SW 1271 (cell line): ENCODE data around the gene PRPS1.
"Not testable (repeated sequence)": the region's sequence is repeated elsewhere in the genome, so short reads cannot be mapped to it uniquely, and the experiment has no call there.

Experiments
- DNase-seq, 2 experiments: peaks; one replicate each; lab custom pipeline; 2025; lab: John Stamatoyannopoulos, UW

Gene PRPS1

DNA sequence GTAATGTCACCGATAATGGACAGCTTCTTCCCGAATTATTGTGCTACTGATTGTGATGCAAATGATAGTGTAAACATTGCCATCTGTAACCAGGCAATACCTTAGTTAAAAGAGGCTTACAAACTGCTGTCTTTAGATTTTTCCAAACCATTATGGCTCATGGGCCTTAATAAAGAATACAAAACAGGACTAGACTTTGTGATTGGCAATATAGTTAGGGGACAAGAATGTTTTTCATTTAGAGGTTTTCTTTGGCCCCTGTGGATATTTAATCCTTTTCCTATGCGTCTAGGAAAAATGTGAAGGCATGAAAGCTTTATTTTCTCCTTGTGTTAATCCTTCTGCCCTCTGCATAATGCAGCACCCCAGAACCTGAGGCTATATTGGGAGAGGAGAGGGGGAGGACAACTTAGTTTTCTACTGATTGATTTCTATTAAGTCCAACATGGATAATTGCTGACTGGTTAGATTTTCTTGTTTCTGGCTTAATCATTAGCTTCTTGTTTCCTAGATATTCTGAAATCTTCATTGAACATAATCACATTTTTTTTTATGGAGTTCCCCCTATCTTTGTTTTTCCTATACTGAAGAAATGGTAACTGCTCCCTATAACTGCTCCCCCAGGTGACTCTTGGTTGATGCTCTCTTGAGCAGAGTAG lies 1.9 kb downstream of the PRPS1 start:
- DNase-seq, result no peak

DNA sequence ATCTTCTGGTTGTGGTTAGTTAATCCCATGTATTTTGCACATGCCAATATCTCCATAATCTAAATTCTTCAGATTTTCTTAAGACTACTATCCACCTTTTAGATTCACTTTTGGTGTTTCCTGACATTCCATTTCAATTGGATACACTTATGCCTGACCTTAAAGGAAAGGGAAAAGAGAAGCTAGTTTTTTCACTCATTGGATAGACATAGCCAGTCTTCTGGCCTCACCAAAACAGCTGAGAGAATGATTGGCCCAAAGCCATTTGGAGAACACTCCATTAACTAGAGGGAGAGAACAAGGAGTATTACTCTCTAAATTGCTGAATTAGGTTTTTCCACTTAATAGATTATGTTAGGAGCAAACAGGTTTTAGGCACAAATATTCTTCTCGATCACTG lies 4.0 kb downstream of the PRPS1 start:
- DNase-seq, result no peak

DNA sequence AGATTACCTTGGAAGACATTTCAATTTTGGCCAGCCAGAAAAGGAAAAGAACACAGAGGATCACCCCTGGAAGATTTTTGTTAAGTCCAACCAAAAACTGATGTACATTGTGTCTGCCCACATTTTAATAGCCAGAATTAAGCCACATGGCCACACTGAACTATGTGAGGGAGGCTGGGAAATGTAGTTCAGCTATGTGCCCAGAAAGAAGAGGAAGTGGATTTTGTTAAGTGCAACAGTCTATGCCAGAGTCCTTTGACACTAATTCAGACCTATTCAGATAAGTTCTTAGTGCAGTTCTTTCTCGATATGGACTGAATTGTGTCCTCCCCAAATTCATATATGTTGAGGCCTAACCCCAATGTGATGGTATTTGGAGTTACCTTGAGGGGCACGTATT lies 18.4 kb downstream of the PRPS1 start:
- no peak for DNase-seq

DNA sequence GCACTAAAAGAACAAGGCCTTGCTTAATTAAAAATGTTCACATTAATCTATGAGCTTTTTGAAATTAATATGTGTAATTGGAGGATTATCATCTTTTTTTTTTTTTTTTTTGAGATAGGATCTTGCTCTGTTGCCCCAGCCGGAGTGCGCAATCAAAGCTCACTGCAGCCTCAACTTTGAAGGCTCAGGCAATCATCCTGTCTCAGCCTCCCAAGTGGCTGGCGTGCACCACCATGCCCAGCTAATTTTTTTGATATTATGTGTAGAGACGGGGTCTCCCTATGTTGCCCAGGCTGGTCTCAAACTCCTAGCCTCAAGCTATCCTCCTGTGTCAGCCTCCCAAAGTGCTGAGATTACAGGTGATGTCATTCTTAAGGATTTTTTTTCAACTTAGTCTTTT lies 20.0 kb downstream of the PRPS1 start:
- DNase-seq, result no peak

DNA sequence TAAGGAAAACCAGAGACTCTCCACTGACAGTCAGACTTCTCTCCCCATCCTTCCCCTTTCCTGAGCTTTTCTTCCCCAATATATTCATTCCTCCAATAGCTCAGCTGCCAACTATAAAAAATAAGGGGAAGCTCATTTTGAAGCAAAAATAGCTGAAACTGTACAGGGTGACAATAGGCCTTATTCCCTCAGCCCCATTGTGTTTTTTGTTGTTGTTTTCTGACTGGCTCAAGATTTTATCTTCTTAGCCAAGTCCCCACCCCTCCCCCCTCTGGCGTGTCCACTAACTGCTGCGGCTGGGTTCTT lies 26.2 kb downstream of the PRPS1 start:
- DNase-seq, result no peak

DNA sequence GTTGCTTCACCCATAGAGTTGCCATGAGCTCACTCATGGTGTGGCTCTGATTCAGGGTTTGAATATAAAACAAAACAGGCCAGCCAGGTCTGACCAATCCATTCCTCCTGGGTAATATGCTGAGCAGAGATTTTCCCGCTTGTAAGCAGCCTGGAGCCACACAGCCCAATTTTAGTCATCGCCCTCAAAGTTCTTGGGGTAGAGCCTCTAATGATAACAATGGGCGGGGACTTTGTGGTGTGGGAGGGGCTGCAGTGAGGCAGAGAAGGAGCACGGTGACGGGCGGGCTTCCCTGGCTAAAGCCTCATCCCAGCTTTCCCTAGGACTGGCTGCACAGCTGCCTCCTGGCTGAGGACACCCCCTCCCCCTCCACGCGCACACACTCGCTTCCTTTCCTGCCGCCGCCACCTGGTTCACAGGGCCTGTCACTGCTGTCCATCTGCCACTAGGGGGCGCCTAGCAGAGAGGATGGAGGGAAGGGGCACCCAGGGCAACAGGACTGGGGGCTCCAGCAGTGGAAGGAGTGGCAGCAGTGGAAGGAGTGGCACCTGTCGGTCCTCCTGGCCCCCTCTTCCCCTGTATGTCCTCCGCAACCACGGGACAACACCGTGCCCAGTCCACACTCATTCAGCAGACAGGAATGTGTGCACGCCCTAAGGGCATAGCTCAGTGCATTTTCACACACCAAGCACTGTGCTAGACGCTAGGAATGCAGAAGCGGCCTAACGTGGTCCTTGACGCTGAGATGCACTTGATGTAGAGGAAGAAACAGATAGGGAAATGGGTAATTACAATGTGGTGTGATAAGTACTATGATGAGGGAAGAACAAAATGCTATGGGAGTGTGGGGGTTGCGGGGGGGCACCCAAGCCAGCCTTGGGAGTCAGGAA lies 26.8 kb downstream of the PRPS1 start:
- no peak for DNase-seq

DNA sequence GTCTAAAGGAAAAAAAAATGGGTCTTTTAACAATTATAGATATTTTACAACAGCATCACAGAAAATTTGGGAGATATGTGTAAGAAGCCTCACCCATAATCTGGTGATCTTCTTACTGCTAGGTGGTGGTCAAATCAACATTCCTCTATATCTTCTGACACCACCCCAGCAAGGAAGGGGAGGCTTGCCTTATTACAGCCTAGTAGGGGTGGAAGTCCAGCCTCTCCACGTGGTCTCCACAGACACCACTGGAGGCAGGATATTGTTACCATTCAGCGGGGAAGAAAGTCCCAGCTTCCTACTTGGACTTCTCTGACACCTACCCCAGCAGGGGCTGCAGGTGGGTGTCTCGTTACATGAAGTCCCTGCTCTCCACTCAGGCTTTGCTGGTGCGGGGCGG lies 28.7 kb downstream of the PRPS1 start:
- no peak for DNase-seq

DNA sequence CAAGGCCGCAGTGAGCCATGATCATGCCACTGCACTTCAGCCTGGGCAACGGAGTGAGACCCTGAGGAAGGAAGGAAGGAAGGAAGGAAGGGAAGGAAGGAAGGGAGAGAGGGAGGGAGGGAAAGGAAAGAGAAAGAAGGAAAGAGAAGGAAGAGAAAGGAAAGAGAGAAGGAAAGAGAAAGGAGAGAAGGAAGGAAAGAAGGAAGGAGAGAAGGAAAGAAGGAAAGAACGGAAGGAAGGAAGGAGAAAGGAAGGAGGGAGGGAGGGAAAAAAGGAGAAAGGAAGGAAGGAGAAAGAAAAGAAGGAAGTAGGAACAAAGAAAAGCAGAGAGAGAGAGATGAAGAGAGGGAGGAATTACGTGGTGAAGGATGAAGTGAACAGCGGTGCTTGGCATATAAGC lies 30.4 kb downstream of the PRPS1 start:
- DNase-seq, result no peak

DNA sequence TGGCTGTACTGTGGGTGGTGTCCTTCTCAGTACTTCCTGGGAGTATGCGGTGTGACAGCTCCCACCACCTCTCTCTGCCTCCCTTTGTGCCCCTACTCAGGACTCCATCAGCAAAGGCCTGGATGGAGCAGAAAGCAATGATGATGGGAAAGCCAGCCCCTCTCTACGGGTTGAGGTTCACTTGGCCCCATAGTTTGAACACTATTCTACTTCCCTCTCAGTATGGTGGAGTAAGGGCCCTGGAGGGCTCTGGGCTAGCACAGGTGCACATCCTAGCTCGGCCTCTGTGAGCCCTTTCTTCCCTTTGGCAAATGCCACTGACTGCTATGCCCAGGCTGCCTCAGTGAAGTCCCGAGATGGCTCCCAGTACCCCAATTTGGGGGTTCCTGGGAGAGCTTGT lies 31.0 kb downstream of the PRPS1 start:
- no peak for DNase-seq

DNA sequence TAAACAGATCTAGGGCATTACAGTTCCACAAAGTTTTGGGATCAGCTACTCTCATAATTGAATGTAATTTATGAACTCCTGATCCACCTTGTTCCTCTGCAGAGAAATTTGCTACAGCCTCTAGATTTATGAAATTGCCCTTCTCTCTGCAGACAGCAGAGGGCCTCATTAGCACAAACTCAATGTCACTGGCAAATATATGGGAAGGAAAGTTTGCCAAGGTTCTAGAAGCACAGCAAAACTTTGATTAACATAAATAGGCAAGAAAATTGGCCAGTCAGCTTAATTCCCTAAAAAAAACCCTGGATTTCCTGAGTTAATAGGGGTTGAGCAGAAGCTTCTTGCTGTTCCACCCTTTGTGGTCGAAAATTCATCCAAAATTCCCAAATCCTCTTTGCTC lies 31.5 kb downstream of the PRPS1 start:
- DNase-seq, result peak in 1 of 2 experiments; percentile 9

DNA sequence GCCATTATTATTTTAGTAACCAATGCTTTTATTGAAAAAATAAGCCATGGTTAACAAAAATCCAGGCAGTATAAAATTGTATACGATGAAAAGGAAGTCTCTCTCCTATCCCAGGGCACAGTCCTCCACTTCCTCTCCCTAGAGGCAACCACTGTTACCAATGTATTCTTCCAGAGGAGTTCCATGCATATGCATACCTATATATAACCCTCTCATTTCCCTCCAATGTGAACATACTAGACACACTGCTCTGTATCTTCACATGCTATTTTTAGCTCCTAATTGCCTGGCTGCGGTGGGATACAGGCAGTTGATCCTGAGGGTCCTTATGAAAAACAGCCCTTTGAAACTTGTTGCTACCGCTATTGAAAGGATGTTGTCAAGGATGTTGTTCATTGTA lies 33.8 kb downstream of the PRPS1 start:
- no peak for DNase-seq

DNA sequence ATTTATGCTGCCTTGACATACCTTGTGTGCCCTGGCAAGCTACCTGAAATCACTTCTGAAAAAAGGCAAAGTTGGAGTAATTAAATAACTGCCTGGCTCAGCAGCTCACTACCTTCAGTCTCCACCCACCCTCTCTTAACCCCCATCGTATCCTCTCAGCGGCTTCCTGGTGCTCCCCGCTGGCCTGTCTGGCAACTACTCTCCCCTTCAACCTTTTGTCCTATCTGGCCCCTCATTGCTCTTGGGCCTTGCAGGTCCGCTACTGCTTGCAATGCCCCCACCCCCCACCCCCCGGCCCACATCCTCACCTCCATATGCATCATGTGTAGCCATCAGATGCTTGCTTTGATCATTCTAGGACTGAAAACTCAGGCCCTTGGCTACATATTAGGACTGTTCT lies 34.5 kb downstream of the PRPS1 start:
- no peak for DNase-seq

DNA sequence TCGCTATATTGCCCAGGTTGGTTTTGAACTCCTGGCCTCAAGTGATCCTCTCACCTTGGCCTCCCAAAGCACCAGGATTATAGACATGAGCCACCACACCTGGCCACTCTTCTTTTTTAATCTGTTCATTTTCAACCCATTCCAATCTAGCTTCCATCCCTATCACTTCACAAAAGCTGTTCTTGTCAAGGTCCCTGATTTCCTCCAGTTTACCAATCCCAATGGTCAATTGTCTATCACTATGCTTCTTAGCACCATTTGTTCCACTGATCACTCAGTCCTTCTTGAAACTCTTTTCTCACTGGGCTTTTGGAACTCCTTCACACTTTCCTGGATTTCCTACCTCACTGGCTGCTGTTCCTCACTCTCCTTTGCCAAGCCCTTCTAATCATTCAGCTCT lies 38.6 kb downstream of the PRPS1 start:
- DNase-seq, result no peak

DNA sequence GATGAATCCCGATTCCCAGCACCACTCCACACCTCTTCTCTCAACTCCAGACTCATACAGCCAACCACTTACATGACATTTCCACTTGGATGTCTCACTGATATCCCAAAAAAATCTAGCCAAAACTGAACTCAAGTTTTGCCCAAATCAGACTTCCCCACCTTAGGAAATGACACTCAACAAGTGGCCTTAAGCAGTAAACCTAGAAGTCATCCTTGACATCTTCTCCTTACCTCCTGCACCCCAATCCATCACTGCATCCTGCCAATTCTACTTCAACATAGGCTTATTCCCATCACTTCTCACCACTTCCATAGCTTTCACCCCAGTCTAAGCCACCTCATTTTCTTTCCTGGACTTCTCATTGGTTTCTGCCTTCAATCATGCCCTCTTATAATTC lies 39.1 kb downstream of the PRPS1 start:
- DNase-seq, result no peak

DNA sequence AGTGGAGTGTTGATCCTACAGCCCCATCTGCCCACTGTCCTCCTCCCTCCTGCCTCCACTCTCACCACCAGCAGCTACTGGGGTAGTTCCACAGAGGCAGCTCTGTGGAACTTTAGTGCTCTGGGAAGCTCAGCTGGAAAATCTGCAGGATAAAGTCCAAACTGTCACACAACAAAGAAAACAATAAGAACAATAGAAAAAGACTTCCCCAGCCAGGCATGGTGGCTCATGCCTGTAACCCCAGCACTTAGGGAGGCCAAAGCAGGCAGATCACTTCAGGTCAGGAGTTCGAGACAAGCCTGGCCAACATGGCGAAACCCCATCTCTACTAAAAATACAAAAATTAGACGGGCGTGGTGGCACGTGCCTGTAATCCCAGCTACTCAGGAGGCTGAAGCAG lies 40.4 kb downstream of the PRPS1 start:
- DNase-seq, result not testable (repeated sequence)

DNA sequence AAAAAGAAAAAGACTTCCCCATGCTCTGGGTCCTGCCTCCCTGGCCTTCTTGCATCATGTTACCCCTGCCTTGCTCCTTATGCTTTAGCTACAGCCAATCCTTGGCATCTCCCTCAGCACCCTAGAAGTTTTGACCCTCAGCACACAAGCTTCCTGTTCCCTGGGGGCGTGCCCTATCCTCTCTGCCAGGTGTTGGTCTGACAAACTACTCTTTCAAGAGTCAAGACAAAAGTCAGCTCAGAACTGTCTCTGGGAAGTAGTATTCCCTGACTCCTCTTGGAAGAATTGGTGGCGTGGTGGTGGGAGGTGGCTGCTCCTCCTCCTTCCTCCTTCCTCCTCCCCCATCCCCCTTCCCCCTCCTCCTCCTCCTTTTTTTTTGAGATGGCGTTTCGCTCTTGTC lies 41.0 kb downstream of the PRPS1 start:
- DNase-seq, result no peak

DNA sequence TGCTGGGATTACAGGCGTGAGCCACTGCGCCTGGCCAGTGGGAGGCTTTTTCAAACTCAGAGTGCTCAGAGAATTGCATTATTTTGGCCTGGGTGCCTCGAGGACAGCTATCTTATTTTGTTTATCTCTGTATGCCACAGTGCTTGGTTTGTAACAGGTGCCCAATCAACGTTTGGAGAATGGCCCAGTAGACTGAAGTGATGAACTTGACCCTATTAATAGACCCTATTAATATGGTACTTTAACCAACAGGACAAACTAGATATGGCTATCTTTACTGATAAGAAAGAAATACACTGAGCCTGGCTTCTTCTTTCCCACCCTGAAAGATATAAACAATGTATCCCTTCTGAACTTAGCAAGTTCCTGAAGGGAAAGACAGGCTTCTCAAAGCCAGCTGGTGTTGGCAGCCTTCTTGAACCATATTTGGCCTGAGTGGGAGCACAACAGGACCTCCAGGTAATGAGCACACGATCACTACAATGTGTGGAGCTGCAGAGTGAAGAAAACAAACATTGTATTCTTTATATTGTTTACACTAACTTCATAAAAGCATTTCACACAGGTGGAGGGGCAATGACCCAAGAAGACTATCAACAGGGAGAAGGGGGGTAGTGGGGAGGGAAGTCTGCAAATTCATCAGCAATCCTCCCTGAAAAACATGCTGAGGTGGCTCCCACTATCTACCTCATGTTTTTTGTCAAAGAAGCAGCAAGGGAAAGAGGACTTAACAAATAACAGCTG lies 41.7 kb downstream of the PRPS1 start:
- no peak for DNase-seq

DNA sequence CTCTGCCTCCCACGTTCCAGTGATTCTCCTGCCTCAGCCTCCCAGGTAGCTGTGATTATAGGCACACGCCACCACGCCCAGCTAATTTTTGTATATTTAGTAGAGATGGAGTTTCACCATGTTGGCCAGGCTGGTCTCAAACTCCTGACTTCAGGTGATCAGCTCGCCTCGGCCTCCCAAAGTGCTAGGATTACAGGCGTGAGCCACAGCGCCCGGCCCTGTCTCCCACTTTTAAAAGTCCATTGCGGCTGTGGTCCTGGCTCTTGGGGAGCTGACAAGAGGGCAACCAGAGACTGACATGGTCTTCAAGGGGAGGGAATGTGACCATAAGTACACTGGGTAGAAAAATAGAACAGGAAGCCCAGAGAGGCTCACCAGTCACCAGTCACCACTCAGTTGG lies 42.9 kb downstream of the PRPS1 start:
- DNase-seq, result not testable (repeated sequence)

DNA sequence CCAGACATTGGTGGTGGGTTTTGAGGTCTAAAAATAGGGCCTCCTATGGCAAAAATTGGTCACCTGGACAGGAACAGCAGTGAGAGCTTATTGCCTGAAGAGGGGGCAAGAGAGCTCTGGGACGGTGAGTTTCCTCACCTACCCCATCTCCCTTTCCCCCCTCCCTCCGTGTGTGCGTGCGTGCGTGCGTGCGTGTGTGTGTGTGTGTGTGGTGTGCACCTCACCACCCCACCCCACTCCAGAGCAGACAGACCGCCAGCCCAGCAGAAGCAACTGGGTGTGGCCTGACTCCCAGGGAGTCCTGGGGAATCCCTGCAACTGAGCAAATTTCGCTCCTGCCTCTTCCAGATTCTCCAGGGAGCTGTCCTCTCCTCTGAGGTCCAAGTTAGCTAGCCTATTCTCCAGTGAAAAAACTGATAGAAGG lies 44.7 kb downstream of the PRPS1 start:
- peak in 1 of 2 experiments; percentile 16 for DNase-seq

DNA sequence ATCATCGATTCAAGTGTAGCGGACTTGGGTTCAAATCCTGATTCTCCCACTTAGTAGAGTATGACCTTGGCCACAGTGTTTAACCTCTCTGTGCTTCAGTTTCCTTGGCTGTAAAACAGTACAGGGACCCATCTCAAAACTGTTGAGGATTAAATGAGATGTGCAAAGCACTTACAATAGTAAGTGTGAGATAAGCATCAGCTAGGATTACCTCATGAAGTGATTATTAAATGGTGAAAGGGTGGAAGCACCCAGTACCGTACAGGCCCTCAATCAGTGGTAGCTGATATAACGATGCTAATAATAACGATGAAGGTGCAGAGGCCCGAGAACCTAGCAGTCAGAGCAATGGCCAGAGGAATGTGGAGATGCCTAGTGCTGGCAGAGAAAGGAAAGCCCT lies 45.1 kb downstream of the PRPS1 start:
- DNase-seq, result no peak

DNA sequence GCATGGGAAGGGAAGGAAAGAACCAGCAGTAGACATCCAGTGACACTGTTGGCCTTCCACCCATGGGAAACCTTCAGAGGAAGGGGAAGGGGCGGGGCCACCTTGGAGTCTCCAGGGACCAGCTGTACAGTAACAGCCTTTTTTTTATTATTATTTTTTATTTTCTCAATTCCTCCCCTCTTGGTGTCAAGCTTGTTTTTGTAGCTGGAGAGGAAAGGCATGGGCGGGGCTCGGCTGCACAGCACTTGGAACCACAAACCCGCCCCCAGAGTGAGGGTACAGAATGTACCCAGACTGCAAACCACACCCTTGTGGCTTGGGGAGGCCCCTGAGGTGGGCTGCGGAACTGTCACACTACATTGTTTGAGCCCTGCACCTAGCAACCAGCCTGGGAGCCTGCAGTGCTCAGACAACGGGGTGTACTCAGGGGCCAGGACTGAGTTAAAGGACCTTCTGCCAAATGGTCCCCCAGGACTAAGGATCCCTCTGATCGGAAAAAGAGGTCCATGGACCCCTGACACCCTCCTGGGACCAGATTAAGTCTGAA lies 45.7 kb downstream of the PRPS1 start:
- no peak for DNase-seq

DNA sequence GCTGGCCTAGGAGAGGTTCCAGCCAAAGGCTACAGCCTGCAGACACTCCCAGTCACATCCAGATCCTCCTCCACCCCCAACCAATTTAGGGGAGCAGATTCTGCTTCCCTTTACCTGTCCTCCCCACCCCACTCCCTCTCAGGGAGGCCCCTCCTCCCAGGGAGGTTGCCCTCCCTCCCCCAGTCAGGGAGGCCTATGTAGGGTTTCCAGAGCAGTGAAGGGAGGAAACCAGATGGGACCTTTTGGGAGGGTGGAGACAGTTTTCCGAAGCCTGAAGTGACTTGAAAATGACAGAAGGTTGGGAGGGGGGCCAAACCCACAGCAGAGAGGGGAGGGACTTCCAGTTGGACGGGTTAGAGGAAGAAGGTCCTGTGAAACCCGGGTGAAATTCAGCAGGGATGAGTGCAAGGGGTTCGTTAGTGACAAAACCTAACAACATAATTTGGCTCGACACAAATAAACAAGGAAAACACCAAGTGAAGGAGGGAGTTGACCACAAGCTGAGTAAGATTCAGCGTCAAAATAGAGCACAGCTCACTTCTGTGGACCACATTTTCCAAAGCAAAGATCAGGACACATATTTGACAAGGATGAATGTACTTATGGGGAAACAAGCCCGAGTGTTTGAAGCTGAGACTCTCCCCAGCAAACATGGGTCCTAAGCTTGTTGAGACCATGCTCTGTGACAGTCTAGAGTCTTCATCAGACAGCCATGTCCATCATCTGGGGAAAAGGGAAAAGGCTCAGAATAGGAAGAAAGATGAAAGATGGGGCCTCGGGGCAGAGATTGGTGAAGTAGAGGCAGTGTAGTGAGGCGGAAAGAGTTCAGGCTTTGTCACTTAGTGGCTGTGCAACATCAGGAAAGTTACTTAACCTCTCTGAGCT lies 46.4 kb downstream of the PRPS1 start:
- DNase-seq, result no peak
